ENCODE results near the gene PRKAG2.
A peak's percentile ranks its signal among the peaks of the same experiment; 100 is the strongest.

Gene PRKAG2

GRCh38 chr7:151648429-151648828 lies 228.5 kb downstream of the PRKAG2 start:
- no peak for DNase-seq (ENCODE audit: low spot score)

DNA sequence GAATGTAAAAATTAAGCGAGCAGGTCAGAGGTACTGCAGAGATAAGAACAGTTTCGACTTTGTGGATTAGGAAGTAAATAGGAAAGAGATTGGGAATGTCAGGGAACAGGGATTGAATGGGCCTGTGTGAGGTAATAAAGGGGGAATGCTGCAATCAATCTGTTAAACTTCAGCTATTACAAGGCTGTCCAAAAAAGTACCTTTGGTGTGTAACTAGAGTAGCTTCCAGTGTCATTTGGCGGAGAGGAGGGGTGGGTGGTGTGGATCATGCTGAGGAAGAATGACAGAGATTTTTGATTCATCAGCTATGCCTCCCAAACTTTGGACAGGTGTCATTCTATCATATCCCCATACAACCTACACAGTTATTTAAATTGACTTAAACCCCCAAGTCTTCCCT lies 229.0 kb downstream of the PRKAG2 start:
- DNase-seq (ENCODE audit: low spot score) = no peak

GRCh38 chr7:151647006-151647405 lies 229.9 kb downstream of the PRKAG2 start:
- no peak for DNase-seq (ENCODE audit: low spot score)

DNA sequence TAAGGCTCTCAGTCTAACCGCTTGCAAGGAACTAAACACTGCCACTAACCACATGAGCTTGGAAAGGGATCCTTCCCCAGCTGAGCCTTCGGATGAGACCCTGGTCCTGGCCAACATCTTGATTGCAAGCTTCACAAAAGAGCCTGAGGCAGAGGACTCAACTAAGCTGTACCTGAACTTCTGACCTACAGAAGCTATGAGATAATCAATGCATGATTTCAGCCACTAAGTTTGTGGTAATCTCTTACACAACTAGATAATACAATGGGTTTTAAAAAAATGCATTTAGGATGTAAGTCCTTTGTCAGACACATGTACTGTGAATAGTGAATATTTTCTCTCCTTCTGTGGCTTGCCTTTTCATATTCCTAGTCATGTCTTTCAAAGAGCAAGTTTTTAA lies 231.6 kb downstream of the PRKAG2 start:
- DNase-seq (ENCODE audit: low spot score) = no peak

- DNase-seq (ENCODE audit: low spot score) = no peak
Observed at GRCh38 chr7:151644554-151644953, 232.4 kb downstream of the PRKAG2 start.

DNA sequence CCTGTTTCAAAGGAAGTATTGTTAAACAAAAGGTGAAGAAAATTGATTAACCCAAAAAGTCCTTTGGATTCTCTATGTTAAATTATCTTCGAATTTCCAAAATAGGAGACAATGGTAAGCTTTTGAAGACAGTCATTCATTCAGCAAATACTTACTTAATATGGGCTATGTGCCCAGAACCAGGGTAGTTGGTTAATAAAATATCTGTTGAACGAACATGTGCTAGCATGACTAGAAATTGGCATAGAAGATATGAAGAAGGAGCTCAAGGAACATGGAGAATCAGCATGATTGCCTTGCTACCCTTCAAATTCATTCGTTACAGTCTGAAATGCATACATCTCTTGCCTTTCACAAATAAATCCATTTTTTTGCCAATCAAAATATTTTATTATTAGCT lies 234.2 kb downstream of the PRKAG2 start:
- DNase-seq (ENCODE audit: low spot score) = no peak

DNA sequence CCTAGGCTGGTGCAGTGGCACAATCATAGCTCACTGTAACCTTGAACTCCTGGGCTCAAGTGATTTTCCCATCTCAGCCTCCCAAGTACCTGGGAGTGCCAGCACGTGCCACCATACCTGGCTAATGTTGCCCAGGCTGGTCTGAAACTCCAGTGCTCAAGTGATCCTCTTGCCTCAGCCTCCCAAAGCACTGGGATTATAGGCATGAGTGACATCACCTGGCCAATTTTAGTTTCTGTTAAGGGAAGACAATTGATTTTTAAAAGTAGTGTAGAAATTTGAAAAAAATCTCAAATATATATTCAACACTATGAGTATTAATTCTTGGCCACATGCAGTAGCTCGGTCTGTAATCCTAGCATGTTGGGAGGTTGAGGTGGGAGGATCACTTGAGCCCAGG lies 235.3 kb downstream of the PRKAG2 start:
- no peak for DNase-seq (ENCODE audit: low spot score)

DNA sequence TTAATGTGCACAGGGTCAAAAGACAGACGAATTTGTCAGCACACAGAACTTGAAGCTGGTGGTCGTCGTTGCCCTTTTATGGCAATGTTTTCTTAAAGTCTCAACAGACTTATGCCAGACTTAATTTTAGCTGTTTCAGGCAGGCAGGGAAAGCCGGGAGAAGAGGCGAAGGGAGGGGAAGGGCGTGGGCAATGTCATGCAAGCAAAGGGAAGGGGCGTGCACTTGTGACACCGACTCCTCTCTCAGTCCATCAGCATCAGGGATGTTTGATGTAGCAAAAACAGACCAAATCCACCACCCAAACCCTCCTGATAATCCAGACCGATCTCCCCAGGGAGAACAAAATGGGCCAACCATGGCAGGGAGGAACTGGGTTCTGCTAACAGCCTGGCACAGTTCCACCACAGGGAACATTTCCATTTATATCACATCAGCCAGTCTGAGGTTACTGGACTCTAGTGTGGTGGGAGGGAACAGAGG lies 239.1 kb downstream of the PRKAG2 start:
- DNase-seq (ENCODE audit: low spot score) = no peak

DNA sequence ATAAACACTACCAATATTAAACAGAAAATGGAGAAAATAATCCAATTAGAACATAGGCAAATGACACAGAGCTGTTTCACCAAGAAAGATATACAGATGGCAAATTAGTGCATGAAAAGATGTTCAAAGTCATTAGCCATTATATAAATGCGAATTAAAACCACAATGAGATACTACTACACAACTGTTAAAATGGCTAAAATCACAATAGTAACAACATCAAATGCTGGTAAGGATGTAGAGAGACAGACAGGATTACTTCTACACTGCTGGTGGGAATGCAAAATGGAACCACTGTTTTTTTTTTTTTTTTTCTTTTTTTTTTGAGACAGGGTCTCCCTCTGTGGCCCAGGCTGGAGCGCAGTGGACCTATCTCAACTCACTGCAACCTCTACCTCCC lies 242.3 kb downstream of the PRKAG2 start:
- no peak for DNase-seq (ENCODE audit: low spot score)

- no peak for DNase-seq (ENCODE audit: low spot score)
Observed at GRCh38 chr7:151633516-151633812, 243.5 kb downstream of the PRKAG2 start.

DNA sequence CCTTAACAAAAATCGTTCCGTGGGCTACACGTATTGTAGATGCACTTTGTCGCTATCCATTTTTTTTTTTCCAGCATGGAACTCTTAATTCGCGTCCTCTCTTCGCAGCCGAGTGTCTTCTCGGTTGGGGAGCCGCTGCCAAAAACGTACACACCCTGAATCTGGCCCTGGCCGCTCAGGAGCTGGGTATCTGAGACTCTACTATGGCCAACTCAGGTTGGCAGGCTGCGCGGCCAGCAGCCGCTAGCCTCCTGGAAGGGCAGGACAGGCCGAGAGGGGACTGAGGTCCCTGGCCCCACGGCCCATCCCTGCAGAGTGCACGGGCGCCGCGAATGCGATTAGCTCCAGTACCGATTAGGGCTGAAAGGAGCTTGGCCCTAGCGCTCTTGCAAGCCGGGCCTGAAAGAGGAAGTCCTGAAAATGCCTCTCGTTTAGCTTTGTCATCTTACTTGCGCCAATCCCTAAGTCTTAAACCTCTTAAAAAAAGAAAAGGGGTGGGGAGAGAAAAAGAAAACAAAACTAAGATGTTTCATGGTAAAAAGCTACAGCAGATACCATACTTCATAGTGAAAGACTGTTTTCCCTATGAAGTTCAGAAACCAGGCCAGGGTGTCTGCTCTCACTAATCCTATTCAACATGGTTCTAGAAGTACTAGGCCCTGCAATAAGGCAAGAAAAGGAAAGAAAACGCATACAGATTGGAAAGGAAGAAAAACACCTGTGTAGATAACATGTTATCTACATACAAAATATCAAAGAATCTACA lies 244.0 kb downstream of the PRKAG2 start:
- peak; percentile 40 for DNase-seq (ENCODE audit: low spot score)

GRCh38 chr7:151631953-151632749 lies 244.8 kb downstream of the PRKAG2 start:
- DNase-seq (ENCODE audit: low spot score) = peak; percentile 78

DNA sequence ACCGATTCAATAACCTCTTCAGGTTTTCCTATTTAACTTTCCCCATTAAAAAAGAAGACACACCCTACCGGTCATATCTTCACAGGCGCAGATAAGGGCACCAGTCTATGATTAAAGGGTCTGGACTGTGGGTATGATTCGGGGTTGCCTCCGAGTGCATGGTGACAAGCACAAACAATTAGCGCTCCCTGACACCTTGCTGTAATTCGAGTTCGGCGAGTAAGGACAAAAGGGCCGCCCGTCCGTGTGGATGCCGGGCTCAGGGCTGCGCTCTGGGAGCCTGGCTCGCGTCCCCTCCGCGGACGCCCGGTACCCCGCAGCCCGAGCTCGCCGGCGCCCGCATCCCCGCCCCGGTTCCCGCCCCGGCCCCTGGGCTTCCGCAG lies 245.4 kb downstream of the PRKAG2 start:
- no peak for DNase-seq (ENCODE audit: low spot score)

DNA sequence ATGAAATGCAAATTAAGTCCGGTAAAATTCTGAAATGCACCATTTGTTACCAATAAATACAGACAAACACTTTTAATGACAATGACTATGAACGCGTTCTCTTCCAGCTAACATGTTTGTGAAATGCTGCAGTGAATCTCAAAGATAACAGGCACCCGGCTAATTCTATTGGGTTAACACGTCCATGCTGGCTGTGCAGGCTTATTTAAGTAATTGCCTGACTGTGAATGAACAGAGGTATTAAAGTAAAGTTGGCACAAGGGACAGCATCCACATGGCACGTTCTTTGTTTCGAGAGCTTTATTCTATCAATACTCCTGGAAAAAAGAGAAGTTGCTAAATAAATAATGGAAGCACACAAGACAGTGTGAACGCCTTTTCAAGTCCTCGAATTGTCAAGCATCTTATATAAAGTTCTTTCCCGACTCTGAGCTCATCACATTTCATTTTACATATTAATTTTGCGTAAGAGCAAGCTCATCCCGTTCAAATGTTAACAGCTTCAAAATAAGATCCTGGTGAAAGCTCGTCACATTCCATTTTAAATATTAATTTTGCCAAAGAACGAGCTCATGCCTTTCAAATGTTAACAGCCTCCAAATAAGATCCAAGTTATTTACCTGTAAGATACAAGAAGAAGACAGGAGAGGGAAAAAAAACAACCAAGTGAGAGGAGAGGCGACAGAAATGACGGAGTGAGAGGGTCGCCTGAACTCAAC lies 245.9 kb downstream of the PRKAG2 start:
- DNase-seq (ENCODE audit: low spot score) = no peak

DNA sequence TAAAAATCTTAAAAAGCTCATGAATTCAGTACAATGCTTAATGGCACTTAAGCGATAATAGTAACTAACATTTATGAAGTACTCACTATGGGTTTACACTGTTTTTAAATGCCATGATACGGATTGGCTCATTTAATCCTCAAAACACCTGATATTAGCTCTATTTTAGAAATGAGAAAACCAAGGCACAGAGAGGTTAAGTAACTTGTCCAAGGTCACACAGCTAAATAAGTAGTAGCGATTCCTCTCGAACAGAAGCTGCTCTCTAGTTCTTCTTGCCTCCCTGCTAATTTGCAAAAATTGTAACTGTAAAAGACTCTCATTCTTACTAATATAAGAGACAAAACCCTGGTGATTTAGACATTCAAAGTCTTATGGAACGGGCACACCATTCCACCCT lies 246.6 kb downstream of the PRKAG2 start:
- DNase-seq (ENCODE audit: low spot score) = no peak

DNA sequence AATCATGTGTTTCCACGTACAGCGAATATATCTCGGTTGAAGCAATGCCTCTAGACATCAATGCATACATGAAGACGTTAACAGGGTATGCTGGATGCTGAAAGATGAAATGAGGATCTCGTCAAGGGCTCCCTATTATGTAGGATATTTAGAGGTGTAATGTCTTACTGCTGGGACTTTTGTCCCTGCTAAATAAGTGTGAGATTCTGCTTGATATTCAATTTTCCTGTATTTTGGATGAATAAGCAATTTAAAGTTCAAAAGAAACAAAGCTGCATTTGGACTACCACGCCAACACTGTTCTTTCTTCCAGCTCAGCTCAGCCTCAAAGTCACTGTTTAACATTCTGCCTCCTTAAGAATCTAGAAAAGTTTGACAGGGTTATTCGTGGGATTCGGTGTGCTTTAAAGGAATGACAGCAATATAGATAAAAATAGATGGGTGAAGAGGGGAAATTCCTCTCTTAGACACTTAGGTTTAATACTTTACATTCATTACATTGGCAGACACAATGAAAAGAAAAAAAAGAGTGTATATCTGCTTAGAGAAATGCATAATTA lies 247.1 kb downstream of the PRKAG2 start:
- DNase-seq (ENCODE audit: low spot score) = no peak

GRCh38 chr7:151628846-151629604 lies 247.9 kb downstream of the PRKAG2 start:
- DNase-seq (ENCODE audit: low spot score) = no peak

GRCh38 chr7:151626422-151627115 lies 250.3 kb downstream of the PRKAG2 start:
- no peak for DNase-seq (ENCODE audit: low spot score)

GRCh38 chr7:151625606-151626005 lies 251.3 kb downstream of the PRKAG2 start:
- DNase-seq (ENCODE audit: low spot score) = no peak

DNA sequence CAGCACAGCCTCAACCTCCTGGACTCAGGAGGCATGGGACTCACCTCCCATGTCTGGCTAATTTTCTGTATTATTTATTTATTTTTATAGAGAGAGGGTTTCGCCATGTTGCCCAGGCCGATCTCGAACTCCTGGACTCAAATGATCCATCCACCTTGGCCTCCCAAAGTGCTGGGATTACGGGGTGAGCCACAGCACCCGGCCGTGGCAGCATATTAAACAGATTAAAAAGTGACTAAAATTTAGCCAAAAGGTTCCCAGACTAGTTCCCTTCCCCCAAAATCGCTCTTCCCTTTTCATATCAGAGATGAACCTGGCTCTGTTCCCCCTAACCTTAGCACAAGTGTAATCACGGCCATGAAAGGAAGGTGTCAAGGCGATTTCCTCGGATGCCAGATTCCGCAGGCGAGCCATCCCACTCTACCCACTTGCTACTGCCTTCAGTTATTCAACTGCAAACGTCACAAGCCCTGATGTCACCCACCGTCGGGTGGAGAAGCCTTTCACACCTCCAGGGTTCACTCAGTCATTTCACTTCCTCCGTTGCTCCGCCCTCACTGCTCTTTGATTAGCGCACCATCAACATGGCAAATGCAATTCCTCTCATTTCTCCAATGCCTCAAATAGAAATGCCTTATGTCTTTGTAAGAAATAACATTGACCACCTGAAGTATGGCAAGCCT lies 252.5 kb downstream of the PRKAG2 start:
- no peak for DNase-seq (ENCODE audit: low spot score)

- DNase-seq (ENCODE audit: low spot score) = no peak
Observed at GRCh38 chr7:151623766-151624165, 253.1 kb downstream of the PRKAG2 start.
